Measurements from ENCODE around the gene C9.

DNA sequence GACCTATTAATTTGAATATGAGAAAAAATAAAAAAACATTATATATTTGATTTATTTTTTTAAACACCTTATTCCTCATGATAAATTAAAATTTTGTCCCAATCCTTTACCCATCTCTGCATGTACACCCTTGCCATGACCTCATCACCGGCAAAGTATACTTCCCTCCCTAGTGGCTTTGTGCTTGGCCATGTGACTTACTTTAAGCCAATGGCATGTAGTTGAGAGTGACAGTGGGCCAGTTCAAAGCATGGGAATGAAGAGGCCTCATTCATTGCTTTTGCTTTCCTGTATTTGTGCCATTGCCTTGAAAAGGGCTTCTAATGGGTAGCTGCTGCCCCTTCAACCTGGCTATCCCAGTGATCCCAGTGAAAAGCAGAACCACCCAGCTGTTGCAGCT, 31.2 kb downstream of the C9 start:
- TF ChIP-seq CTCF (IDR thresholded peaks at IDR 0.05), result no peak
- no peak for TF ChIP-seq POLR2AphosphoS5 (IDR thresholded peaks at IDR 0.05; ENCODE audit: insufficient read depth in 1 of 2, low read depth in 1 of 2)

Measured in vagina (tissue), 2 donors.